A549 (cell line): ENCODE measurements around the gene GNAI2. TPM values are rescaled to one million over a fixed set of nuclear protein-coding genes. Genes with fewer than 3 reads are reported as not detected.

ENCODE experiments used
- ATAC-seq, 2 experiments: fragments of 200-7000 bp in 1 of 2; fragments of >200 bp in 1 of 2; cut with Nextera tagmentation in 1 of 2; cut with Tn5 transposase in 1 of 2; 3 replicates each; pipeline versions ENCODE4 v1.8.0 to v1.9.1; 2018 to 2020; ENCODE audit warnings: mild to moderate bottlenecking in 1 of 2, moderate library complexity in 1 of 2
- CTCF ChIA-PET: fragments of 300-600 bp; sonication (Branson Sonifier 250); formaldehyde crosslinking; extraction: SDS; loops from one replicate; lab custom pipeline; 2021; ENCODE audit warnings: antibody characterized with exemption, inconsistent platforms; lab: Yijun Ruan, JAX
- POLR2A ChIA-PET: fragments of 350-600 bp; formaldehyde crosslinking; extraction: SDS; loops from one replicate; lab custom pipeline; 2021; ENCODE audit warnings: antibody characterized with exemption, inconsistent platforms; lab: Yijun Ruan, JAX
- DNase-seq, 2 experiments: peaks; one replicate each; pipeline versions ENCODE4 v3.0.0 to v3.0.0-alpha.2; 2011 to 2016; ENCODE audit warnings: low read depth in 1 of 2, low spot score in 1 of 2
- FAIRE-seq: peaks from 2 replicates; lab custom pipeline; 2011; peaks lifted over from hg19 to GRCh38; lab: Jason Lieb, UNC
- H3K27ac ChIP-seq, 2 experiments: fragments of >200 bp; sonication (Bioruptor Twin); formaldehyde crosslinking; 3 replicates each; pipeline ENCODE4 v1.5.1; 2016 to 2017
- H3K4me1 ChIP-seq: fragments of >200 bp; sonication (Bioruptor Twin); formaldehyde crosslinking; 3 replicates; pipeline ENCODE4 v1.6.1; 2016
- H3K4me2 ChIP-seq: fragments of >200 bp; sonication (Bioruptor Twin); formaldehyde crosslinking; 3 replicates; pipeline ENCODE4 v1.6.1; 2016
- H3K4me3 ChIP-seq: fragments of >200 bp; sonication (Bioruptor Twin); formaldehyde crosslinking; 3 replicates; pipeline ENCODE4 v1.5.1; 2016
- H3K9me3 ChIP-seq: fragments of >200 bp; sonication (Bioruptor Twin); formaldehyde crosslinking; 3 replicates; pipeline ENCODE4 v1.6.1; 2016
- ATOH8 ChIP-seq: fragments of 250-450 bp; sonication (Bioruptor Pico); IDR thresholded peaks from 2 replicates; pipeline ENCODE4 v1.5.0; 2020; ENCODE audit warnings: low read depth, mild to moderate bottlenecking, moderate library complexity
- CEBPB ChIP-seq, 2 experiments: fragments of >200 bp in 1 of 2; sonication (Bioruptor Twin) in 1 of 2; formaldehyde crosslinking in 1 of 2; IDR thresholded peaks; 2 replicates each; pipeline ENCODE4 v1.6.1; 2012 to 2016
- CTCF ChIP-seq: fragments of >200 bp; sonication (Bioruptor Twin); formaldehyde crosslinking; IDR thresholded peaks from 3 replicates; pipeline ENCODE4 v1.5.1; 2016
- EHF ChIP-seq: fragments of 250-450 bp; sonication (Bioruptor Pico); IDR thresholded peaks from 2 replicates; pipeline ENCODE4 v1.5.0; 2020; ENCODE audit warnings: mild to moderate bottlenecking
- ELK1 ChIP-seq: fragments of 150-350 bp; IDR thresholded peaks from 2 replicates; pipeline ENCODE4 v1.6.1; 2014; ENCODE audit warnings: low read depth, mild to moderate bottlenecking, low read length
- FOXS1 ChIP-seq: fragments of 250-450 bp; sonication (Bioruptor Pico); IDR thresholded peaks from 2 replicates; pipeline ENCODE4 v1.5.0; 2020; ENCODE audit warnings: mild to moderate bottlenecking, moderate library complexity
- HDAC2 ChIP-seq: fragments of 200-600 bp; sonication (generic); IDR thresholded peaks from 2 replicates; pipeline ENCODE4 v1.6.1; 2016
- HES2 ChIP-seq: fragments of >200 bp; sonication (Bioruptor Twin); formaldehyde crosslinking; IDR thresholded peaks from 2 replicates; pipeline ENCODE4 v1.6.1; 2016
- HEYL ChIP-seq: fragments of 250-450 bp; sonication (Bioruptor Pico); IDR thresholded peaks from 2 replicates; pipeline ENCODE4 v1.8.0; 2021; ENCODE audit warnings: mild to moderate bottlenecking, moderate library complexity
- HMGXB4 ChIP-seq: fragments of 250-450 bp; sonication (Bioruptor Pico); IDR thresholded peaks from 2 replicates; pipeline ENCODE4 v1.5.0; 2021; ENCODE audit warnings: mild to moderate bottlenecking, moderate library complexity, borderline replicate concordance
- HOXA7 ChIP-seq: fragments of 250-450 bp; sonication (Bioruptor Pico); IDR thresholded peaks from 2 replicates; pipeline ENCODE4 v1.5.0; 2020; ENCODE audit warnings: mild to moderate bottlenecking, moderate library complexity
- JUNB ChIP-seq: fragments of >200 bp; sonication (Bioruptor Twin); formaldehyde crosslinking; IDR thresholded peaks from 2 replicates; pipeline ENCODE4 v1.6.1; 2016
- KDM5A ChIP-seq: fragments of 200-600 bp; sonication (generic); IDR thresholded peaks from 2 replicates; pipeline ENCODE4 v1.6.1; 2016; ENCODE audit warnings: antibody characterized with exemption, mild to moderate bottlenecking
- MAFK ChIP-seq: fragments of 450-650 bp; IDR thresholded peaks from 2 replicates; pipeline ENCODE4 v1.6.1; 2014; ENCODE audit not compliant: partially characterized antibody
- MAX ChIP-seq: IDR thresholded peaks from 2 replicates; pipeline ENCODE4 v1.6.1; 2012
- MAZ ChIP-seq: fragments of 150-350 bp; IDR thresholded peaks from 2 replicates; pipeline ENCODE4 v1.6.1; 2014; ENCODE audit warnings: antibody characterized with exemption, low read depth, low read length, borderline replicate concordance
- MYC ChIP-seq: IDR thresholded peaks from 2 replicates; pipeline ENCODE4 v1.6.1; 2012; ENCODE audit warnings: mild to moderate bottlenecking, inconsistent platforms, low read length, improper control_type of control experiment, borderline replicate concordance
- NFE2L2 ChIP-seq: fragments of 150-350 bp; conservative IDR thresholded peaks from 2 replicates; pipeline ENCODE4 v1.6.1; 2014; ENCODE audit warnings: low read length
- POLR2A ChIP-seq: IDR thresholded peaks from 2 replicates; pipeline ENCODE4 v1.6.1; 2012; ENCODE audit warnings: mild to moderate bottlenecking, low read length
- POLR2AphosphoS2 ChIP-seq: conservative IDR thresholded peaks from 2 replicates; pipeline ENCODE4 v1.6.1; 2012; ENCODE audit warnings: low read length, improper control_type of control experiment, inconsistent platforms
- REST ChIP-seq: fragments of 200-600 bp; sonication (generic); IDR thresholded peaks from 2 replicates; pipeline ENCODE4 v1.6.1; 2016; ENCODE audit warnings: antibody characterized with exemption, mild to moderate bottlenecking, moderate library complexity
- RNF2 ChIP-seq: fragments of 200-600 bp; sonication (generic); IDR thresholded peaks from 2 replicates; pipeline ENCODE4 v1.6.1; 2016; ENCODE audit warnings: low read depth, mild to moderate bottlenecking, antibody characterized with exemption, moderate library complexity, borderline replicate concordance
- SMC3 ChIP-seq: fragments of >200 bp; sonication (Bioruptor Twin); formaldehyde crosslinking; IDR thresholded peaks from 3 replicates; pipeline ENCODE4 v1.6.1; 2018; ENCODE audit warnings: inconsistent platforms
- TFCP2L1 ChIP-seq: fragments of 250-450 bp; sonication (Bioruptor Pico); IDR thresholded peaks from 2 replicates; pipeline ENCODE4 v1.5.0; 2021; ENCODE audit warnings: mild to moderate bottlenecking
- TP53 ChIP-seq: fragments of 250-450 bp; sonication (Bioruptor Pico); IDR thresholded peaks from 2 replicates; pipeline ENCODE4 v1.5.0; 2021; ENCODE audit warnings: mild to moderate bottlenecking, moderate library complexity
- USF2 ChIP-seq: fragments of 450-650 bp; IDR thresholded peaks from 2 replicates; pipeline ENCODE4 v1.6.1; 2014; ENCODE audit warnings: antibody characterized with exemption
- ZC3H11A ChIP-seq: fragments of 450-650 bp; IDR thresholded peaks from 2 replicates; pipeline ENCODE4 v1.6.1; 2014; ENCODE audit warnings: antibody characterized with exemption, mild to moderate bottlenecking
- ZFP36 ChIP-seq: fragments of 450-650 bp; IDR thresholded peaks from 2 replicates; pipeline ENCODE4 v1.6.1; 2014; ENCODE audit warnings: borderline replicate concordance; ENCODE audit not compliant: partially characterized antibody
- ZNF302 ChIP-seq: fragments of 250-450 bp; sonication (Bioruptor Pico); IDR thresholded peaks from 2 replicates; pipeline ENCODE4 v1.9.0; 2021; ENCODE audit warnings: inconsistent platforms, mild to moderate bottlenecking, moderate library complexity
- WGBS: methylation state at CpG from one replicate; pipeline ENCODE4 v1.1.6; 2017; ENCODE audit errors: missing lambda C conversion rate; 5-methylcytosine and 5-hydroxymethylcytosine counted together
- polyA plus RNA-seq, 4 experiments: library from polyadenylated mRNA; depleted of rRNA in 3 of 4; stranded (reverse); fragments of >200 nt; fragmentation: RNase III in 1 of 4; extraction: RNeasy Plus Mini Kit Qiagen cat#74134 plus additional on column Dnase treatment in 1 of 4; gene quantifications; 2 replicates in 3 of 4; 3 replicates in 1 of 4; pipeline ENCODE4 v1.2.3, GENCODE V29; 2011 to 2017

The GNAI2 gene
- polyA plus RNA-seq, 2 of the 4 experiments (the other 2 are of a cell fraction): 47.4 to 67.8 TPM

- peak overlapping the region; percentile 85 for H3K4me3 ChIP-seq
- ChIA-PET CTCF (interaction anchor here (0.6 to 8.1 kb wide), 19 partner anchors 9 to 142 kb away, joined by 3 to 67 read pairs (median 5); partner anchors contain the start of genes GNAT1, LSMEM2 and SEMA3B), POLR2A (interaction anchor here (0.5 to 2.4 kb wide), 10 partner anchors 10 to 87 kb away, joined by 3 to 10 read pairs (median 4); partner anchors contain the start of genes GNAI2, HYAL3, NAA80 and SEMA3B)
- DNase-seq (peak; percentile 68 to 85), ATAC-seq (peak; percentile 83 to 88), FAIRE-seq (no peak)
- H3K4me1 ChIP-seq: peaks cover 34% of the 10 kb centered on the region
- H3K4me2 ChIP-seq: peak overlapping the region; percentile 95
- WGBS: 70% methylated on average over 2 of the region's 70 CpGs
- H3K9me3 ChIP-seq: no peaks in the 10 kb centered on the region
- H3K27ac ChIP-seq: peak overlapping the region; percentile 94 to 99
- TF ChIP-seq TP53 (CRISPR knock-in tag) (no peak), POLR2A (peak; percentile 50), ELK1 (no peak), MAFK (peak; percentile 19), HDAC2 (no peak), ZC3H11A (no peak), HOXA7 (CRISPR knock-in tag) (no peak), ATOH8 (CRISPR knock-in tag) (no peak), JUNB (no peak), NFE2L2 (no peak), HES2 (no peak), FOXS1 (CRISPR knock-in tag) (no peak), MYC (no peak), REST (no peak), ZNF302 (no peak), MAX (0 out of 2 replicates have a peak, but pooled peaks have one; percentile 37), HEYL (no peak), HMGXB4 (no peak), CTCF (peak; percentile 83), KDM5A (no peak), EHF (CRISPR knock-in tag) (no peak), TFCP2L1 (no peak), POLR2AphosphoS2 (no peak), RNF2 (no peak), SMC3 (peak; percentile 79), MAZ (no peak), USF2 (no peak), ZFP36 (no peak), CEBPB (IDR thresholded peaks at IDR 0.05) (no peak)
Observed at GRCh38 chr3:50260027-50260941, 24.3 kb downstream of the GNAI2 start.
